ENCODE data around the gene UIMC1.

- TF ChIP-seq CTCF (IDR thresholded peaks at IDR 0.05), result no peak
- TF ChIP-seq POLR2A (IDR thresholded peaks at IDR 0.05), result no peak
Measured at GRCh38 chr5:176927562-176927961, 79.0 kb downstream of the UIMC1 start.

All from testis (tissue), 2 donors.